GM18505 (cell line): ENCODE results near the gene SFXN2.
"Not testable (repeated sequence)": the region's sequence is repeated elsewhere in the genome, so short reads cannot be mapped to it uniquely, and the experiment has no call there.

Source experiments
- ATAC-seq: cut with Tn5 transposase; IDR thresholded peaks from one replicate; pipeline ENCODE4 v1.9.1; 2021; ENCODE audit not compliant: unreplicated experiment
- POLR2A ChIP-seq: IDR thresholded peaks from 4 replicates; pipeline ENCODE4 v1.6.1; 2011; ENCODE audit warnings: borderline replicate concordance; ENCODE audit not compliant: insufficient read depth, insufficient read length; ENCODE audit errors: extremely low read depth

SFXN2 gene

GRCh38 chr10:102675666-102676533, 38.5 kb upstream of the SFXN2 start:
- no peak for TF ChIP-seq POLR2A

DNA sequence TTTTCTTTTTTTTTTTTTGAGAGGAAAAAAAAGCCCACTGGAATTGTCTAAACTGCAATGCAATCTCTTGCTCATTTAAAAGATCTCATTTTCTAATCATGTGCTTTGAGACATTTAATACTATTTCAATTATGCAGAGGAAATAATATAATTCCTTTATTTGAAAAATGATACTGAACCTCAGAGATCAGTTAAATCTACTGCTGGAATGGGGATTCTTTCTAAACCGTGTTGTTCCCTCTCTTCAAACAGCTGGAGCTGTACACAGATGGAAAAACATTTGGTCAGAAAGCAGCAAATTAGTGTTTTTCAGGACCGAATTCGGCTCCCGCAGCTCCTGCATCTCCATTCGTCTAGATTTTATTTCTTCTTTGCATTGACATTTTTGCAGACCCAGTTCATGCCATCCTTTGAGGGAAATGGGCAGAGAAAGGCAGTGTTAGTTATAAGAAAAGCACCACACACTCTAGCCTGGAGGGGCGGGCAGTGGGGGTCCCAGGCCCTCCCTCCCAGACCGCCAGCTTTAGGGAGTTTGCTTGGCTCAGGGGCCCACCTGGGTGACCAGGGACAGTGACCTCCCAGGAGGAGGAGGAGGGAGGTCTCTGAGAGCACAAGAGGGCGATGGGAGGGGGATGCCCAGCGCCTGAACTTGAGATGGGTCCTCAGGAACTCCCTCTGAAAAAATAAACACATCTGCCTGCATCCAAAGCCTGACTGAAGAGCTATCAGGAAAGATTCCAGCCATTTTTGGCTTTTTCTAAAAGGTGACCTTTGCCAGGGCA, 37.7 kb upstream of the SFXN2 start:
- no peak for ATAC-seq
- no peak for TF ChIP-seq POLR2A

More at GRCh38 chr10:102675666-102676533, 38.5 kb upstream of the SFXN2 start:
- no peak for ATAC-seq

DNA sequence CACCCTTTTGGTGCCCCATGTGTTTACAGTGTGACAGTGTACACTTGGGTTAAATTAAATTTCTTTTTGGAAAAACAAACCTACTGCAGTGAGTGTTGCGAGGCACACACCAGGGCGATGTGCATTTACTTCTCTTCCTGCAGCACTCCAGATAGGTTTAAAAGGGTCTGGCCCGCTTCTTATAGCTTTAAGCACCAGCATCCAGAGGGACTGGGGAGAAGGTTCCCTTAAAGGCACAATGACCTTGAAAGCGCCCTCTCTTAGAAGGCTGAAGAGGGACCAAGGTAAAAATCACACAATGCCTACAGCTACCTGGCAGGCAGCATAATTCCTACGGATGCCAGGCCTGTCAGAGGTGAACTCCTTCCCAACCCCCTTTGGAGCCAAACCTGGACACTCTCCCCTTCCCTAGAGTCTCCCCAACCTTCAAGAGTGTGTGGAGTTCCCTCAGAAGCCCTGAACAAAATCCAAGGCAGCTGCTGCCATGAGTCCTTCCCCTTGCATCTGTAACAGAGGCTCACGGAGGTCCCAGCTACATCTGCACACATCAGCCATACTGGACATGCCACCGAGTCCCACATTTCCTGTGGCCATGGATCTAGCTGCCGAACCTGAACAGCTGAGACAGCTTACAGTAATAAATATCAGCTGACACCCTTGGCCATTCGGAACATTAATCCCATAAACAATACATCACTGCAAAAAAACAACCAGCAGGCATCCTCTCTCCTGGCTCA, 36.9 kb upstream of the SFXN2 start:
- ATAC-seq: no peak
- TF ChIP-seq POLR2A: no peak

GRCh38 chr10:102678068-102678400, 36.4 kb upstream of the SFXN2 start:
- ATAC-seq: no peak
- no peak for TF ChIP-seq POLR2A

DNA sequence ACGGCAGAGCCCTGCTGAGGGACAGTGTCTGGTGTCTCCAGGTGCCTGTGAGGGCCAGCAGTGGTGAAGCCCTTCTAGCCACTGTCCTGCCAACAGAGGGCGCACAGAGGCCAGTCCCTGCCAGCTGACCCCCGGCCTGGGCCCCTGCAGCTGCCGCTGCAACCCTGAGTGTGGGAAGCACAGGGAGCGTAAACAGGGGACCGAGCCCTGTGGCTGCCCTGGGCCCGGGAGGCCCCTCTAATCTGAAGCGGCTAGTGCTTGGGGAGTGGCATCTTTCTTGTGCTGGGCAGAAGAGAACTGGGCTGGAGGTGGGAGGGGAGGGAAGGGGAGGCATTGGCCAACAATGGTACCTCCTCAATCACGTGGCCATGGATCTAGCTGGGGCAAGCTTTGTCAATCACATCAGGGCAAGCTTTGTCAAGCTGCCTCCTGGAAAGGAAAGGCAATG, 35.6 kb upstream of the SFXN2 start:
- TF ChIP-seq POLR2A: no peak
- no peak for ATAC-seq

- ATAC-seq: no peak
- TF ChIP-seq POLR2A: no peak
Observed at GRCh38 chr10:102679596-102679995, 34.8 kb upstream of the SFXN2 start.

GRCh38 chr10:102681696-102682095, 32.7 kb upstream of the SFXN2 start:
- TF ChIP-seq POLR2A: no peak
- ATAC-seq: no peak

DNA sequence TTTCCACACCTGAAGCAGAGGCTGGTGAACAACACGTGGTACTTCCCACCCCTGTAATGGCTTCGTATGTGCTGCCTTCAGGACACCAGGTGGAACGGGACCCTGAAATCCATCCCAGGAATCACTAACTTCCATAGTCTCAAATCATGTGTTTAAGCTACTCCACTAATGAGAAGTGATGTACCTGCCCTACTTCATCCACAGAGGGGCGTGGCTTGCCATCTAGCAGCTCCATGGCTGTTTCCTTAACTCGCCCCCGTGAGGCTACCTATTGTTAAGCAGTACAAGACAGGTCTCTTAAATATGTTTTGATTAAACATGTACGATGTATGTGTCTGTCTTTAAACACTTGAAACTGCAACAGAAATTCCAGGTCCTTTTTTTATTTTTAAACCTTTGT, 32.0 kb upstream of the SFXN2 start:
- no peak for TF ChIP-seq POLR2A
- ATAC-seq: no peak

- no peak for TF ChIP-seq POLR2A
- no peak for ATAC-seq
Observed at GRCh38 chr10:102682981-102683380, 31.5 kb upstream of the SFXN2 start.

DNA sequence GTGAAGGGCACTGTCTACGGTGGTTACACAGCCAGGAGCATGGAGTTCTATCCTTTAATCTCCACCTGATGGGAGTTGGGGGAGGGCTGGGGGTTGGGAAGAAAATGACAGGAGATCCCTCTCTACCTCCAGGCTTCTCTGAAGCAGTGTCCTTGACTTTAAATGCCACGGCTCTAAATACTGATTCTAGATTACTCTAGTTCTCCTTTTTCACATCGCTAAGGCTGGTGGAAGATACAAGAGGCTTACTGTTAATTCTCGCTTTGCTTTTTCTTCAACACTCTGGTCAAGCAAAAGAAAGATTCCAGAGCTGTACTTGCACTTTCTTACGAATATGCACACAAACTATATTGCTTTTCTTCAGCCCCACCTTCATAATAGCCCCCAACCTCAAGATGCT, 30.7 kb upstream of the SFXN2 start:
- no peak for TF ChIP-seq POLR2A
- ATAC-seq: no peak

- no peak for TF ChIP-seq POLR2A
- ATAC-seq: no peak
Observed at GRCh38 chr10:102691285-102692066, 23.0 kb upstream of the SFXN2 start.

DNA sequence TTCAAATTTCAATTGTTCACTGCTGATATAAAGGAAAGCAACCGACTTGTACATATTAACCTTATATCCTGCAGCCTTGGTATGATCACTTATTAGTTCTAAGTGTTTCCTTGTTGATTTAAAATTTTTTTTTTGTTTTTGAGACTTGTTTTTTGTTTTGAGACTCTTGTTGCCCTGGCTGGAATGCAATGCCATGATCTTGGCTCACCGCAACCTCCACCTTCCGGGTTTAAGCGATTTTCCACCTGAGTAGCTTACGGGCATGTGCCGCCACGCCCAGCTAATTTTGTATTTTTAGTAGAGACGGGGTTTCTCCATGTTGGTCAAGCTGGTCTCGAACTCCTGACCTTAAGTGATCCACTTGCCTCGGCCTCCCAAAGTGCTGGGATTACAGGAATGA, 19.0 kb upstream of the SFXN2 start:
- ATAC-seq: not testable (repeated sequence)

DNA sequence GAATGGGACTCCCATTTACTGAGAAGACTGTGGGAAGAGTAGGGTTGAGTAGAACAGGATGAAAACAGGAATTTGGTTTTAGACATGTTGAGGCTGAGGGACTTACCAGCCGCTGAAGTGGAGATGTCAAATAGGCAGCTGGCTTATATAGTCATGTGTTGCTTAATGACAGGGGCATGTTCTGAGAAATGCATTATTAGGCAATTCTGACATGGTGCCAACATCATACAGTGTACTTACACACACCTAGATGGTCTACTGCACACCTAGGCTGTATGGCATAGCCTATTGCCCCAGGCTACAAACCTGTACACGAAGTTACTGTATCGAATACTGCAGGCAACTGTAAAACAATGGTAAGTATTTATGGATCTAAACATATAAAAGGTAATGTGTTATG, 17.7 kb upstream of the SFXN2 start:
- ATAC-seq: no peak
- TF ChIP-seq POLR2A: no peak

- TF ChIP-seq POLR2A: no peak
- ATAC-seq: no peak
Observed at GRCh38 chr10:102698894-102699293, 15.5 kb upstream of the SFXN2 start.

GRCh38 chr10:102701272-102701671, 13.2 kb upstream of the SFXN2 start:
- ATAC-seq: no peak
- no peak for TF ChIP-seq POLR2A
